Osteoblast (primary cell): ENCODE measurements around the gene PCARE. TPM values are rescaled to one million over a fixed set of nuclear protein-coding genes. Genes with fewer than 3 reads are reported as not detected.

Experiments
- DNase-seq: peaks from one replicate; pipeline ENCODE4 v3.0.0; 2011; ENCODE audit warnings: low spot score, mixed read lengths; ENCODE audit not compliant: insufficient read length; ENCODE audit errors: missing footprints
- H2AFZ ChIP-seq: 2 replicates; pipeline ENCODE4 v1.6.0; 2011; ENCODE audit warnings: mild to moderate bottlenecking, low read length
- H3K27ac ChIP-seq: 2 replicates; pipeline ENCODE4 v1.5.1; 2011; ENCODE audit warnings: mild to moderate bottlenecking, low read depth, low read length, moderate library complexity
- H3K27me3 ChIP-seq: 2 replicates; pipeline ENCODE4 v1.6.0; 2012; ENCODE audit warnings: mild to moderate bottlenecking, control low read depth, inconsistent platforms, low read length, moderate library complexity; ENCODE audit not compliant: insufficient read depth
- H3K36me3 ChIP-seq: 2 replicates; pipeline ENCODE4 v1.5.1; 2011; ENCODE audit warnings: mild to moderate bottlenecking, low read length, control low read depth, moderate library complexity; ENCODE audit not compliant: insufficient read depth
- H3K4me1 ChIP-seq: 2 replicates; pipeline ENCODE4 v1.5.1; 2011; ENCODE audit warnings: mild to moderate bottlenecking, low read length, control low read depth, moderate library complexity; ENCODE audit not compliant: insufficient read depth
- H3K4me2 ChIP-seq: 2 replicates; pipeline ENCODE4 v1.6.0; 2011; ENCODE audit warnings: mild to moderate bottlenecking, low read length; ENCODE audit not compliant: insufficient read depth
- H3K4me3 ChIP-seq: fragments of 200-600 bp; sonication (generic); 3 replicates; pipeline ENCODE4 v1.5.1; 2012; ENCODE audit warnings: mild to moderate bottlenecking, low read length, inconsistent platforms; ENCODE audit not compliant: insufficient read depth
- H3K79me2 ChIP-seq: 2 replicates; pipeline ENCODE4 v1.6.0; 2012; ENCODE audit warnings: mild to moderate bottlenecking, low read length, control low read depth, inconsistent platforms; ENCODE audit not compliant: insufficient read depth
- H3K9me3 ChIP-seq: 2 replicates; pipeline ENCODE4 v1.5.1; 2011; ENCODE audit warnings: low read depth, low read length, control low read depth
- H4K20me1 ChIP-seq: 2 replicates; pipeline ENCODE4 v1.6.0; 2012; ENCODE audit warnings: mild to moderate bottlenecking, low read length, control low read depth; ENCODE audit not compliant: insufficient read depth
- CTCF ChIP-seq: IDR thresholded peaks from 2 replicates; pipeline ENCODE4 v1.5.1; 2011; ENCODE audit warnings: mild to moderate bottlenecking, low read depth, low read length, moderate library complexity; ENCODE audit errors: extremely low read depth
- total RNA-seq: library from RNA; depleted of rRNA; stranded (reverse); fragments of >200 nt; gene quantifications from 2 replicates; pipeline ENCODE4 v1.2.3, GENCODE V29; 2012

PCARE gene
- total RNA-seq, 1 donor = not detected

DNA sequence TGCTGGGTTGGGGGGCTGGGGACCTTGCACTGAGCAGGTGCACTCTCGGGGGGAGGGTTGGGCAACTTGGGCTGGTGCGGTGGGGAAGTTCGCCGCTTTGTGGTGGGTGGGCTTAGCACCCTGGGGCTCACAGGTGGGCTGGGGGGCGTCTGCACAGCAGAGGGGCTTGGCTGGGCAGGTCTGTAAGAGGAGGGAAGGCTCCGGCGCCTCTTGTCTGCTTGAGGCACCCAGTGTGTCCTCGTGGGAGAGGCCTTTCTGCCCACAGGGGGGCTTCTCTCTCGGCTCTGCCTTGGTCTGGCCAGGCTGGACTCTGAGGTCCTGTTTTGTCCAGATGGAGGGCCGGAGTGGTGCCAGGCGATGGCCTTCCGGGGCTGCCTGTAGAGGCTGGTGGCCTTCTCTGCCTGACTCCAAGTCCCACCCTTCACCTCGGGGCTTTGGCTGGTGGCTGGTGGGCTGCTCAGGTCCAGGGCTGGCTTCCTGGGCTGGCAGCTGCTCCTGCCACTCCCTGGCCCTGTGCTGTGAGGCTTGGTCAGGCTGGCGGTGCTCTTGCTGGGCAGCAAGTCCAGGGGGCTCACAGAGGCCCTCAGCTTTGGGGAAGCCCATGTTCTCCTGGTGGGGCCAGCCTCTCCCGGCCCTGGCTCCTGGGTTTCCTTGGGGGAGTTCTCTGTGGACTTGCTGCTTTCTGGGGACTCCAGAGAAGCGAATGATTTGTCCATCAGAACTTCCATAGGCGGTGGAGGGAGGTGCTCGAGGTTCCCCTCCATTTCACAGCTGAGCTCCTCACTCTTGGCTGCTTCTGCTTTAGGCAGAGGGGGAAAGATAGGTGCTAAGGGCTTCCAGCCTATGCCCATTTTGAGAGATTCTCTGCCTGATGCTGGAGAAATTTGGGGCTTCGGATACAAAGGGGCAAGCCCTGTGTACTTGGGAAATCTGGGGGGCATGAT, 3.0 kb downstream of the PCARE start:
- H3K4me3 ChIP-seq = no peak overlapping the region
- DNase-seq = peak; percentile 51
- H4K20me1 ChIP-seq = no peaks in the 10 kb centered on the region
- no peaks in the 10 kb centered on the region for H3K36me3 ChIP-seq
- peaks cover under 1% of the 10 kb centered on the region for H3K4me1 ChIP-seq
- no peak overlapping the region for H3K27ac ChIP-seq
- TF ChIP-seq CTCF = no peak
- no peak overlapping the region for H2AFZ ChIP-seq
- H3K9me3 ChIP-seq = no peaks in the 10 kb centered on the region
- no peaks in the 10 kb centered on the region for H3K27me3 ChIP-seq
- no peak overlapping the region for H3K4me2 ChIP-seq
- no peaks in the 10 kb centered on the region for H3K79me2 ChIP-seq

- Histone ChIP-seq H3K27ac (no peak overlapping the region), H3K79me2 (no peaks in the 10 kb centered on the region), H4K20me1 (no peaks in the 10 kb centered on the region), H3K4me2 (no peak overlapping the region), H3K4me1 (peaks cover 5% of the 10 kb centered on the region), H3K36me3 (no peaks in the 10 kb centered on the region), H3K27me3 (no peaks in the 10 kb centered on the region), H2AFZ (no peak overlapping the region), H3K9me3 (no peaks in the 10 kb centered on the region), H3K4me3 (no peak overlapping the region)
- TF ChIP-seq CTCF = no peak
- DNase-seq = peak; percentile 49
These were observed 3.8 kb downstream of the PCARE start for GRCh38 chr2:29070526-29070925.

DNA sequence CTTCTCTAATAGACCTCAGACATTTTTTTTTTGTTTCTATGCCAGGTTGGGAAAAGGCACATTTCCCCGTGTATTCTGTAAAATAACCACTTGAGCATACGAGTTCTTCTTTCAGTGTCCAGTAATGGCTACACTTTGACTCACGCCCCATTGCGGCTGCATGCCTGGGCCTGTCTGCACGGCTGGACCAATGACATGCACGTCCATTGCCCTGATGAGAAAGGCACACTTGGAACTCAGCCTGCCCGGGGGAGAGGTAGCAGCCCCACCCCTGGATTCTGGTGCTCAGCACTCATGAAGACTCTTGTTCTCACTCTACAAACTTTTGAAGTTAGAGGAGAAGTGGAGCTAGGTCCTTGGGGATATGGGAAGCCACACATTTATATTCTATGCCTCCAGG, 5.8 kb downstream of the PCARE start:
- Histone ChIP-seq H2AFZ (no peak overlapping the region), H3K4me3 (no peak overlapping the region), H4K20me1 (no peaks in the 10 kb centered on the region), H3K27me3 (no peaks in the 10 kb centered on the region), H3K27ac (no peak overlapping the region), H3K4me1 (peaks cover 17% of the 10 kb centered on the region), H3K9me3 (no peaks in the 10 kb centered on the region), H3K4me2 (no peak overlapping the region), H3K36me3 (no peaks in the 10 kb centered on the region), H3K79me2 (no peaks in the 10 kb centered on the region)
- no peak for TF ChIP-seq CTCF
- DNase-seq = peak; percentile 37

GRCh38 chr2:29066997-29067605, 7.2 kb downstream of the PCARE start:
- no peaks in the 10 kb centered on the region for H3K9me3 ChIP-seq
- no peak overlapping the region for H3K4me2 ChIP-seq
- no peaks in the 10 kb centered on the region for H3K27me3 ChIP-seq
- no peaks in the 10 kb centered on the region for H3K36me3 ChIP-seq
- H3K4me1 ChIP-seq = peaks cover 22% of the 10 kb centered on the region
- no peak overlapping the region for H2AFZ ChIP-seq
- H3K27ac ChIP-seq = no peak overlapping the region
- H3K79me2 ChIP-seq = no peaks in the 10 kb centered on the region
- no peak overlapping the region for H3K4me3 ChIP-seq
- TF ChIP-seq CTCF = no peak
- peak; percentile 56 for DNase-seq
- H4K20me1 ChIP-seq = no peaks in the 10 kb centered on the region
